Amniotic epithelial cell (primary cell): ENCODE results near the gene APOC4.
A peak's percentile ranks its signal among the peaks of the same experiment; 100 is the strongest.
"Not testable (repeated sequence)": the region's sequence is repeated elsewhere in the genome, so short reads cannot be mapped to it uniquely, and the experiment has no call there.

Experiments used
- DNase-seq: peaks from one replicate; pipeline ENCODE4 v3.0.0-alpha.2; 2010; ENCODE audit warnings: low read depth

The APOC4 gene

DNA sequence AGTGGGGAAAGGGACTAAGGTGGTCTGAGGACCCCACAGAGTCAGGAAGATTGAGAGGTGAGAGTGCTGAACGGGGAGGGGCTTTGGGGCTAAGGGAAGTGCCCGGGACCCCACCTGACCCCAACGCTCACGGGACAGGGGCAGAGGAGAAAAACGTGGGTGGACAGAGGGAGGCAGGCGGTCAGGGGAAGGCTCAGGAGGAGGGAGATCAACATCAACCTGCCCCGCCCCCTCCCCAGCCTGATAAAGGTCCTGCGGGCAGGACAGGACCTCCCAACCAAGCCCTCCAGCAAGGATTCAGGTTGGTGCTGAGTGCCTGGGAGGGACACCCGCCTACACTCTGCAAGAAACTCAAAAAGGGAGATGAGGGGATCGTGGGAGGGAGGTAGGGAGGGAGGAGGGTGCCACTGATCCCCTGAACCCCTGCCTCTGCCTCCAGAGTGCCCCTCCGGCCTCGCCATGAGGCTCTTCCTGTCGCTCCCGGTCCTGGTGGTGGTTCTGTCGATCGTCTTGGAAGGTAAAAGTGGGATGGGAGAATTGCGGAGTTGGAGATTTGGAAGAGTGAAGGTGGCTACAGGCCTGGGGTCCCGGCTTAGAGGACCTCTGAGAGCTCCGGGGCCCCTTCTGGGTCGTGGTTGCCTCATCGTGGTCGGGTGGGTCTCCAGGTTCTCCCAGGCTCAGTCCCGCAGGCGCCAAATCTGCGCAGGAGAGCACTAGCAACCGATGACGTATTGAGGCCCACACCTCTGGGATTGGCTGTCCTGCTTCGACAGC is 27.4 kb upstream of the APOC4 start, which contains the start of gene APOC1:
Gene APOC1, plus strand, starts transcription at position 176 of the 774 bp plus-strand sequence. Its CDS starts 284 bp downstream, at position 460.
- DNase-seq: peak; percentile 74

DNA sequence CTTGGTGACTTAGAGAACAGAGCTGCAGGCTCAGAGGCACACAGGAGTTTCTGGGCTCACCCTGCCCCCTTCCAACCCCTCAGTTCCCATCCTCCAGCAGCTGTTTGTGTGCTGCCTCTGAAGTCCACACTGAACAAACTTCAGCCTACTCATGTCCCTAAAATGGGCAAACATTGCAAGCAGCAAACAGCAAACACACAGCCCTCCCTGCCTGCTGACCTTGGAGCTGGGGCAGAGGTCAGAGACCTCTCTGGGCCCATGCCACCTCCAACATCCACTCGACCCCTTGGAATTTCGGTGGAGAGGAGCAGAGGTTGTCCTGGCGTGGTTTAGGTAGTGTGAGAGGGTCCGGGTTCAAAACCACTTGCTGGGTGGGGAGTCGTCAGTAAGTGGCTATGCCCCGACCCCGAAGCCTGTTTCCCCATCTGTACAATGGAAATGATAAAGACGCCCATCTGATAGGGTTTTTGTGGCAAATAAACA is 17.8 kb upstream of the APOC4 start:
- DNase-seq: no peak

DNA sequence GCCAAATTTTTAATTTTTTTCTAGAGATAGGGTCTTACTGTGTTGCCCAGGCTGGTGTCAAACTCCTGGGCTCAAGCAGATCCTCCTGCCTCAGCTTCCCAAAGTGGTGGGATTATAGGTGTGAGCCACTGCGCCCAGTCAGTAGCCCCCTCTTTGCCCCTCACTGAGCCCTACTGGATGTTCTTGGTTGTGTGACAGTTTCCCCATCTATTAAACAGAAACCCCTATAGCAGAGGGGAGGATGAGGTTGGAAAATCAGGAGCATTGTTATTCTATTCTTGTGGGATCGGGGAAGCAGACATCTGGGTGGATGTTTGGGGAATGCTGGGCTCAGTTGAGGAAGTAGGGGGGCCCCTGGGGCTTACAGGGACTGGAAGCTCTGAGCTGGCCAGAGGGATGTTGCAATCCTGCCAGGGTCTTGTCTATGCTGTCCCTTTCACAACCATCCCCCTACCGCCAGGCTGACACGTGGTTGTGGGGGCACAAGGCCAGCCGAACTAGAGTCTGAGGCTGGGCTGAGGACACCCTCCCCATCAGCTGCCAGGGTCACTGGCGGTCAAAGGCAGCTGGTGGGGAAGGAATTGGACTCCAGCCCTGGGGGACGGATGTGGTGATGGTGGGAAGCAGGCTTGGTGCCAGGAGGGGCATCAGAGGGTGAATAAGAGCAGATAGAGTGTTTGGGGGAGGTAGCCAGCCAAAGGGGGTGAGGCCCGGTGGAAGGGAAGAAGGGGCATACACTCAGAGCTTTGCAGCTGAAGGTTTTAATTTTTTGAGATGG is 16.7 kb upstream of the APOC4 start:
- DNase-seq: peak; percentile 86

DNA sequence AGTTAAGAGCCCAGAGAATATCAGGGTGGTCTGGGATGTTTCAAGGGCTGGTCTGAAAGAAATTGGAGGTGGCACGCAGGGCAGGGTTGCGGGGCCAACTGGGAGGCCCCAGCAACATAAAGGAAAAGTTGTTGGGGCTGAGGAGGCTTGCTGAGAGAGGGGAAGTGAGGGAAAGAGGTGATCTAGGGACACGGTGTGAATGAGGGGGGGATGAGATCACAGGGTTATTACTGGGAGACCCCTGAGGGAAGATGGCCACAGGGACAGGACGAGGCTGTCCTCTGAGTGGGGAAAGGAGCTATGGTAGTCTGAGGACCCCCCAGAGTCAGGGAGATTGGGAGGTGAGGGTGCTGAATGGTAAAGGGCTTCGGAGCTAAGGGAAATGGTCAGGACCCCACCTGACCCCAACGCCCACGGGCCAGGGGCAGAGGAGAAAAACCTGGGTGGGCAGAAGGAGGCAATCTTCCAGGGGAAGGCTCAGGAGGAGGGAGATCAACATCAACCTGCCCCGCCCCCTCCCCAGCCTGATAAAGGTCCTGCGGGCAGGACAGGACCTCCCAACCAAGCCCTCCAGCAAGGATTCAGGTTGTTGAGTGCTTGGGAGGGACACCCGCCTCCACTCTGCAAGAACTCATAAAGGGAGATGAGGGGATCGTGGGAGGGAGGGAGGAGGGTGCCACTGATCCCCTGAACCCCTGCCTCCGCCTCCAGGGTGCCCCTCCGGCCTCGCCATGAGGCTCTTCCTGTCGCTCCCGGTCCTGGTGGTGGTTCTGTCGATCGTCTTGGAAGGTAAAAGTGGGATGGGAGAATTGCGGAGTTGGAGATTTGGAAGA is 15.6 kb upstream of the APOC4 start:
- not testable (repeated sequence) for DNase-seq

DNA sequence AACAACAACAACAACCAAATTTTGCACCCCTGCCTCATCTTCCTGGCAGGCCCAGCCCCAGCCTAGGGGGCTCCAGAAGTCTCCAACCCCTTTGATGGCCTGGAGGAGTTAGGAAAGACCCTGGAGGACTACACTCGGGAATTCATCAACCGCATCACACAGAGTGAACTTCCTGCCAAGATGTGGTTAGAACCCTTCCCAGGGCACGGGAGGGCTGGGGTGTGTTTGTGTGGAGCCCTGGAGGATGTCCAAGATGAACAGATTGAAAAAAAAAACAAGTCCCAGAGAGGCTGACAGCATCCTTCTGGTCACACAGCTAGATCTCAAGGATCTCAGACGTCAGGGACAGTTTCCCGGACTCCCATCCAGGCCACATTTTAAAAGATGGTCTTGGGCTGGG is 14.3 kb upstream of the APOC4 start:
- DNase-seq: peak; percentile 71

DNA sequence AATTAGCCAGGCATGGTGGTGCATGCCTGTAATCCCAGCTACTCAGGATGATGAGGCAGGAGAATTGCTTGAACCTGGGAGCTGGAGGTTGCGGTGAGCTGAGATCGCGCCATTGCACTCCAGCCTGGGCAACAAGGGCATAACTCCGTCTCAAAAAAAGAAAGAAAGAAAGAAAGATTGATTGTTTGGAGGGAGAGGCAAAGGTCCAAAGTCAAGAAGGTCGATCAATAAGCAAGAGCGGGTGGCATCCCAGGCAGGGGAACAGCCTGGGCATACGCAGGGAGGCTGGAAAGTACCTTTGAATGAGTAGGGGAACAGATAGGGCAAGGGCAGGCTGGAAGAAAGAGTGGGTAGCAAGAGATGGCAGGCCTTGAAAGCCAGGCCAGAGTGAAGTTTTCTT is 11.9 kb upstream of the APOC4 start:
- DNase-seq: no peak

DNA sequence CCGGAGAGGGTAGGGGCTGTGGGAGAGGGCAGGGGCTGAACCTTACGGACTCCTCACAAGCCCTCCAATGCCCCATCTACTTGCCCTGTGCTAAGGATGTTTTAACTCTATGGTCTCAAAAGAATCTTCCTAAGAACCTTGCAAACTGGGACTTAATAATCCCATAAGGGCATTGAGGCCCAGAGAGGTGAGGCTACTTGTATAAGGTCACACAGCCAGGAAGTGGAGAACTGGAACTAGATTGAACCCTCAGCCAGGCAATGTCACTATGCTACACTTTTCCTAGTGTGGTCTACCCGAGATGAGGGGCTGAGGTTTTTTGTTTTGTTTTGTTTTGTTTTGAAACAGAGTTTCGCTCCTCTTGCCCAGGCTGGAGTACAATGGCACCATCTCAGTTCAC is 10.5 kb upstream of the APOC4 start:
- DNase-seq: no peak

DNA sequence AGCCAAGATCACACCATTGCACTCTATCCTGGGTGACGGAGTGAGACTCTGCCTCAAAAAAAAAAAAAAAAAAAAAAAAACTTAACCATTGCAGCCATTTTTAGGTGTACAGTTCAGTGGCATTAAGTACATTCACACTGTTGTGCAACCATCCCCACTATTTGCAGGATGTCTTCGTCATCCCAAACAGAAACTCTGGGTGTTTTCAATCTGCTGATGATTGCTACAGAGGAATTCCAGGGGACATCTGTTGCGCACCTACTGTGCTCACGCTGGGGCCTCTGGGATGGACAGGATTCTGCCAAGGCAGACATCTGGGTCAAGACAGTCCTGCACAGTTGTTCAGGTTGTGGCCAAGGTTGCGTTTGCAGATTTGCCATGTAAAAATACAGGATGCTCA is 2.4 kb upstream of the APOC4 start:
- DNase-seq: peak; percentile 54

DNA sequence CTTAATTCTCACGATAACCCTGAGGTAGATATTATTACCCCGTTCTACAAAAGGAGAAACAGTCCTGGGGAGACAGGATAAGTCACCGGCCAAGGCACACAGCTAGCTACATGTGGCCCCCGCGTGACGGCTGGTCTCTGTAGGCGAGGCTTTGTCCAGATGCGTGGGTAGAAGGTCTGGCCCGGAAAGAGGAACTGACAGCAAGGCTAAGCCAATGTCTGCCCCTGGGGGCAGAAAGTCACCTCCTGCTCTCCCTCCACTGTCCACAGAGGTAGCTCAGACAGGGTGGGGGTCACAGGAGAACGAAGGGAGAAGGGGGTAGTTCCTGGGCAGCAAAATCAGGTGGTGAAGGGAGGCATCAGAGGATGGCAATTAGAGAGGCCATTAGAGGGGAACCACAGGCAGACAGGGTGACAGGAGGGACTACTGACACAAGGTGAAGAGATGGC is 1.8 kb downstream of the APOC4 start:
- DNase-seq: no peak

DNA sequence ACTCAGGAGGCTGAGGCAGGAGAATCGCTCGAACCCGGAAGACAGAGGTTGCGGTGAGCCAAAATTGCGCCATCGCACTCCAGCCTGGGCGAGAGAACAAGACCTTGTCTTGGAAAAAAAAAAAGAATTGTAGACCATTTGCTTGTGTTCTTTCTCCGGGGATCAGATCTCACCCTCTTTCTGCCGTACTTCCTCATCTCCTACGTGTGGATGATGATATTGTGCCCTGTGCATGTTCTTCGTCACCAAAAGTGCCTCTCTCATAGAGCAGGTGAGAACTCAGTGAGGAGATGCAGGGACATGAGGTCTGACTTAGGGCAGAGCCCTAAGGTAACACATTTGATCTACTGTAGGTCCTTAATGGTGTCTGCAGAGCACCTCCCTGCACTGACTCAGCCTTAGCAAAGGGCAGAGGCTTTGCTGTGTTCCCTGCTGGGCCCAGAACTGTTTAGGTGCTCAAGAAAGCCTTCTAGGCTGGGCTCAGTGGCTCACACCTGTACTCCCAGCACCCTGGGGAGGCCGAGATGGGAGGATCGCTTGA is 5.1 kb downstream of the APOC4 start:
- no peak for DNase-seq

DNA sequence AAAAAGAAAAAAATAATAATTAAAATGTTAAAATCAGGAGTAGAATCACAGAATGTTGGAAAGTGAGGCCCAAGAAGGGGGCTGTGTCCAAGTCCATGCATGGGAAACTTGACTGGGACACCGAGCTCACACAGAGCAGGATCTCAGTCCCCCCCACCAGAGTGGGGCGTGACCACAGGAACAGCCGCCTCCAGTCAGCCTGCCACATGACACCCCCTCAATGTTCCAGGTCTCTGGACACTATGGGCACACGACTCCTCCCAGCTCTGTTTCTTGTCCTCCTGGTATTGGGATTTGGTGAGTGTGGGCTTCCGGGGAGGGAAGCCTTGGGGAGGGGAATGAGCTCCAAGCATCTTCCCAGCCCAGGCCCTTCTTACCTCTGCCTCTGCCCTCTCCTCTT is 6.2 kb downstream of the APOC4 start:
- DNase-seq: no peak

DNA sequence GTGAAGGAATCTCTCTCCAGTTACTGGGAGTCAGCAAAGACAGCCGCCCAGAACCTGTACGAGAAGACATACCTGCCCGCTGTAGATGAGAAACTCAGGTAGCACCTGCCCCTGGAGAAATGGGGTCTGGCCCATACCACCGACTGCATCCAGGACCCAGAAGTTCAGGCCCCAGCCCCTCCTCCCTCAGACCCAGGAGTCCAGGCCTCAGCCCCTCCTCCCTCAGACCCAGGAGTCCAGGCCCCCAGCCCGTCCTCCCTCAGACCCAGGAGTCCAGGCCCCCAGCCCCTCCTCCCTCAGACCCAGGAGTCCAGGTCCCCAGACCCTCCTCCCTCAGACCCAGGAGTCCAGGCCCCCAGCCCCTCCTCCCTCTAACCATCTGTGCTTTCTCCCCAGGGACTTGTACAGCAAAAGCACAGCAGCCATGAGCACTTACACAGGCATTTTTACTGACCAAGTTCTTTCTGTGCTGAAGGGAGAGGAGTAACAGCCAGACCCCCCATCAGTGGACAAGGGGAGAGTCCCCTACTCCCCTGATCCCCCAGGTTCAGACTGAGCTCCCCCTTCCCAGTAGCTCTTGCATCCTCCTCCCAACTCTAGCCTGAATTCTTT is 6.8 kb downstream of the APOC4 start:
- no peak for DNase-seq

DNA sequence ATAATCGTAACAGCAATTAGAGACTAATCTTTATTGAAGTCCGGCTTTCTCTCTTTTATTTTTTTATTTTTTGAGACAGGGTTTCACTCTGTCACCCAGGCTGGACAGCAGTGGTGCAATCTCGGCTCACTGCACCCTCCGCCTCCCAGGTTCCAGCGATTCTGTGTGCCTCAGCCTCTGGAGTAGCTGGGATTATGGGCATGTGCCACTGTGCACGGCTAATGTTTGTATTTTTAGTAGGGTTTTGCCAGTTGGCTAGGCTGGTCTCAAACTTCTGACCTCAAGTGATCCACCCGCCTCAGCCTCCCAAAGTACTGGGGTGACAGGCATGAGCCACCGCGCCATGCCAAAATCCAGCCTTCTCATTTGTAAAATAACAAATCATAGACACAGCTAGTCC is 7.5 kb downstream of the APOC4 start:
- DNase-seq: no peak

DNA sequence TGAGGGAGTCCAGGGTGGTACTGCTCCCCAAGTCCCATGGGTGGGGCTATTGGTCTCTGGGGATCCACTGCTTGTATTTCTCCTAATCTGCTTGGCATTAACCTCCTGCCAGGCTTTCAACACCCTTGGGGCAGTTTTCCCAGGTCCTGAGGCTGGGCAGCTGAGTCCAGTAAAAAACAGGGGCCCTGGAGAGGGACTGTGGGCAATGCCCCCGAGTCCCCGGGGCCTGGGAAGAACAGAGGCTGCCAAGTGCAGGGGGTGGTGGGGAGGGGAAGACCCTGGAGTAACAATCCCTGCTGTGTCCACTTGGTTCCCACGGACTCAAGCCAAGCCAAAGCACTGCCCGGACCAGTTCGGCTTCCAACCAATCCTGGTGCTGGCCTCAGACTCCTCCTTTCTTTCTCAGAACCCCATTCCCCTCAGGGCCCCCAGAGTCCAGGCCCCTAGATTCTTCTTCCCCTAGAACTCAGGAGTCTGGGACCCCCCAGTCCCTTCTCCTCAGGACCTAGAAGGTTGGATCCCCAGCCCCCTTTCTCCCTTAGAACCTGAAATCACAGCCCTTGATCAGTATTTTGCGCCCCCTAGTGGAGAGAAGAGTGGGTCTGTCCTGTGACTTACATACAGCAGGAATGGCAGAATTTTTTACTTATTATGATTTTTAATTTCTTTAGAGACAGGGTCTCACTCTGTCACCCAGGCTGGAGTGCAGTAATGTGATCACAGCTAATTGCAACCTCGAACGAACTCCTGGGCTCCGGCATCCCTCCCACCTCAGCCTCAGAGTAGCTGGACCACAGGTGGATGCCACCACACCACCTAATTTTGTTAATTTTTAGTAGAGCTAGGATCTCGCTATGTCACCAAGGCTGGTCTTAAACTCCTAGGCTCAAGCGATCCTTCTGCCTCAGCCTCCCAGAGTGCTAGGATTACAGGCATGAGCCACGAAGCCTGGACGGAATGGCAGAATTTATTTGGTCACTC is 9.4 kb downstream of the APOC4 start:
- peak; percentile 75 for DNase-seq

DNA sequence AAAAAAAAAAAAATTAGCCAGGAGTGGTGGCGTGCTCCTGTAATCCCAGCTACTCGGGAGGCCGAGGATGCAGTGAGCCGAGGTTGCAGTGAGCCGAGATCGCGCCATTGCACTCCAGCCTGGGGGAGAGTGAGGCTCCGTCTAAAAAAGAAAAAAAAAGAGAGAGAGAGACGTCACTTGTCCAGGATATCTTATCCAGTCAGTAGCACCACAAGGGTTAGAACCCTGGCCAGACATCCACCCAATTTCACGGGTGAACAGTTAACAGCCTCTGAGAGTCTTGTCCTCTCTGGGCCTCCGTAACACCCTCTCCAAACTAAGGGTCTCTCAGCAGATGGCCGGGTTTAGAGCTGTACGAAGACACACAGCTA is 12.2 kb downstream of the APOC4 start:
- no peak for DNase-seq

DNA sequence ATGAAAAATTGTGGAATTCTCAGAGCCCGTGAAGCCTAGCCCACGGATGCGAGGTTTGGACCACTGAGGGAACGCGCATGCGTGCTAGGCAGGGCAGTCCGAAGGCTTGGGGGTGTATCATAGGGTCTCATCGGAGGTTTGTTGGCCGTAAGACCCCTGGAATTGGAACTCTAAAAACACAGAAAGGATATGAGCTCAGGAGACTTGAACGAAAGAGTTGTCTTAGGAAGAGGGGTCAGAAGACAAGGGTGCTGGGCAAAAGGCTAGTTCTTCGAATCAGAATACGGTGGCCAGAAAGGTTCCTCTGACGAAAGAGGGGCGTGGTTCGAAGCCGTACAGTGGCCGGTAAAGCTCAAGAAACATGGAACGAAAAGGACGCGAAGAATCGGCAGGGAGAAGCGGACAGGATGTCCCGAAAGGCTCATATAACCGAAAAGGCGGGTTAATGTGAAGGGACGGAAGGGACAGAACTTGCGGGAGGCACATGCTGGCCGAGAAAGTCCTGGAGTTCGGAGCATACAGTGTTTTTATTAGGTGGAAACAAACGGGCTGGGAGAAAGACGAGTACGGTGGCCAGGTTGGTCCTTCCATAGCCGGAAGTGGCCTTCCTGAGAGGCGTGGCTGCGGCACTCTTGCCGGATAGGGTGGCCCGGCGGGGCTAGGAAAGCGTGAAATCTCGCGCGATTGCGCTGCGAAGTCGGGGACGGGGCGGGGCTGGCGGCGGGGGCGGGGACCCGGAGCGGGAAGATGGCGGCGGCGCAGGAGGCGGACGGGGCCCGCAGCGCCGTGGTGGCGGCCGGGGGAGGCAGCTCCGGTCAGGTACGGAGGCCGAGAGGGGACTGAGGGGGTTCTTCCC is 12.8 kb downstream of the APOC4 start, which contains the start of gene CLPTM1:
Gene CLPTM1, plus strand, starts transcription at position 732 of the 856 bp plus-strand sequence. Its CDS starts 16 bp downstream, at position 748.
- DNase-seq: peak; percentile 96

DNA sequence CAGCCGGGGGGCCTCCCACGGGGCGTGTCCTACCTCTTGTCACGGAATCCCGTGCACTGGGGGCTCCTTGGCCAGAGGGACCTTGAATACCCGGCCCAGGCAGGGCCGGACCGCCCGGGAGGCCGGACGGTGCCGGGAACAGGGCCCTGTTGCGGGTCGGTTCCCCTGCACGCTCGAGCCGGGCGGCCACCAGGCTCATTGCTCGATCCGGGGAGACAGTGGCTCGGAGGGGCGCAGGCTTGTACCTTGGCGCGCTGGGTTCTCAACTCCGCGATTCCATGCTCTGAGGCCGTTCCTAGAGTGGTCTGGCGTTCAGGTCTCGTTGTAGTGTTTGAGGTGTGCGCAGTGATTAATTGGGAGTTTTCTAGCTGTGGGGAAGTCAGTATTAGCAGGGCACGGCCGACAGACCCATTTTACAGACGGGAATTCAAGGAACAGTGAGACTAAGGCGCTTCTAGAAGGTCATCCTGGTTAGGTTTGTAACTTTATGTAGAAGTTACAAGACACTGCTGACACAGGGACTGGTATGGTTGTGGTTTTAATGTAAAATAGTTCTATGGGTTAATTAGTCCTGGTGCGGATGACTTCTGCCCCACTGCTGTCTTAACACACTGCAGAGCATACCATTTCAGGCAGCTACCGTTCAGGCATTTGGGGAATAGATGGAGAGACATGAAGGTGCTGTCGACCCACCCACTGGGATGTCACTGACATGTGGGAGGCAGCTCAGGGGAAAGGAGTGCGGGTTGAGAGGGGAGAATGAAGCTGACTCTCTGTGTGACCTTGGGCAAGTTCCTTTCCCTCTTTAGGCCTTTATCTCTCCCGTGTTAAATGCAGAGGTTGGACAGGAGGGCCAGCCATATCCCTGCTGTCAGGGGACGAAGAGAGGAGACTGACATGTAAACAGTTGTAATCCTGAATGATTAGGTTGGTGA is 13.7 kb downstream of the APOC4 start:
- no peak for DNase-seq

DNA sequence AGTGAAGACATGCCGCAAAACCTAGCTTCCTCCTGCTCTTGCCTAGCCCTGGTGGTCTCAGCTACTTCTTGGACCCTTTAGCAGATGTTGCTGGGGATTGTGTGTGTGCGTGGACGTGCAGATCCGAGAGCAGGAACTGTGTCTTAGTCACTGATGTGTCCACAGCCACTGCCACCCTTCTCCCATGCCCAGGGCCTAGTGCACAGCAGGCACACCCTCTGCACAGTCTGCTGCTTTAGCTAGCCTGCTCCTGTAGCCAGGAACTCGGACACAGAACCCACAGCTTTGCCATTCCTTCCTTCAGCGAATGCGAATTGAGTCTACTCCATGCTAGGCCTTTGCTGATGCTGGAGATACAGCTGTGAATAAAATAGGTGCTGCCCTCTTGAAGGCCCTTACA is 15.5 kb downstream of the APOC4 start:
- DNase-seq: no peak
